Right lobe of liver (tissue), 6 donors: ENCODE data around the gene LRBA. TPM values are rescaled to one million over a fixed set of nuclear protein-coding genes. Genes with fewer than 3 reads are reported as not detected.
A peak's percentile ranks its signal among the peaks of the same experiment; 100 is the strongest.

Source experiments
- ATAC-seq, 4 donors: fragments of 200-7000 bp; cut with Tn5 transposase; one replicate each; pipeline ENCODE4 v1.9.1; 2020; ENCODE audit warnings: mild to moderate bottlenecking in 4 of 4, moderate library complexity in 4 of 4
- DNase-seq, 3 donors: peaks; one replicate each; pipeline ENCODE4 v3.0.0-alpha.2; 2020
- H3K27ac ChIP-seq, 3 donors: fragments of 200-600 bp; one replicate each; pipeline ENCODE4 v1.8.0; 2022
- H3K27me3 ChIP-seq, 2 donors: fragments of 200-600 bp; one replicate each; pipeline ENCODE4 v1.8.0; 2022
- H3K36me3 ChIP-seq, 4 donors: fragments of 200-600 bp; sonication (generic) in 1 of 4; one replicate each; pipeline versions ENCODE4 v1.5.1 to v1.8.0; 2017 to 2022; ENCODE audit warnings: control low read depth in 1 of 4
- H3K4me1 ChIP-seq, 4 donors: fragments of 200-600 bp; sonication (generic) in 1 of 4; one replicate each; pipeline versions ENCODE4 v1.5.1 to v1.8.0; 2017 to 2022; ENCODE audit warnings: control low read depth in 1 of 4
- H3K4me3 ChIP-seq, 3 donors: fragments of 200-600 bp; one replicate each; pipeline ENCODE4 v1.8.0; 2022
- H3K9me3 ChIP-seq, 4 donors: fragments of 200-600 bp; sonication (generic) in 1 of 4; one replicate each; pipeline versions ENCODE4 v1.5.1 to v1.8.0; 2017 to 2022; ENCODE audit warnings: control low read depth in 1 of 4
- CTCF ChIP-seq, 4 donors: fragments of 200-600 bp in 3 of 4; fragments of 450-650 bp in 1 of 4; IDR thresholded peaks; one replicate each; pipeline versions ENCODE4 v1.5.1 to v1.8.0; 2016 to 2022; ENCODE audit warnings: antibody characterized with exemption in 4 of 4, mild to moderate bottlenecking in 2 of 4
- POLR2A ChIP-seq: fragments of 450-650 bp; IDR thresholded peaks from one replicate; pipeline ENCODE4 v1.6.1; 2017; ENCODE audit warnings: antibody characterized with exemption, mild to moderate bottlenecking
- WGBS: methylation state at CpG from one replicate; pipeline ENCODE4 v1.1.6; 2018; ENCODE audit warnings: low coverage, low lambda C conversion rate; ENCODE audit not compliant: insufficient coverage; ENCODE audit errors: missing lambda C conversion rate; 5-methylcytosine and 5-hydroxymethylcytosine counted together
- intact Hi-C, 2 donors: fragments of 100-400 bp; cut with DNase I; formaldehyde crosslinking; loops; one replicate each; pipeline versions ENCODE4 v1.11.2 to v1.14.1; 2022
- total RNA-seq, 6 experiments: library from RNA; depleted of rRNA in 2 of 6; stranded (reverse); fragments of >200 nt in 2 of 6; fragmentation: NEBNext Ultra II Directional in 3 of 6; extraction: Animal tissue kit (Norgen Biotek cat#: 25700) in 3 of 6; gene quantifications; one replicate each; pipeline versions ENCODE4 v1.1.0 to v1.2.4, GENCODE V29; 2016 to 2023
- donor health status: DM: no; HTN: yes; CAD: no.
- donor health status: DM: no; HTN: no; CAD: no.
- donor health status: DM: no; HTN: no; CAD: no.
- donor health status: DM: no; HTN: yes; CAD: no.
- donor health status: DM: no; HTN: yes; CAD: no.

Gene LRBA
- total RNA-seq, 6 experiments from 2014 or later = 18.9 to 48.1 (median 24.5) TPM

- Histone ChIP-seq H3K36me3 (no peaks in the 10 kb centered on the region), H3K9me3 (no peaks in the 10 kb centered on the region), H3K4me1 (no peaks in the 10 kb centered on the region), H3K4me3 (no peak overlapping the region), H3K27me3 (no peaks in the 10 kb centered on the region), H3K27ac (no peak overlapping the region)
- intact Hi-C loops = no loop called here
- 92% methylated on average over 1 of the region's 1 CpG for WGBS
- TF ChIP-seq CTCF (IDR thresholded peaks at IDR 0.05) (no peak), POLR2A (no peak)
- no peak for DNase-seq
- ATAC-seq = no peak
These were observed 128.5 kb downstream of the LRBA start for GRCh38 chr4:150886597-150886996.

GRCh38 chr4:150884625-150885024, 130.5 kb downstream of the LRBA start:
- intact Hi-C loops = no loop called here
- no peak overlapping the region for H3K4me3 ChIP-seq
- H3K36me3 ChIP-seq = peaks cover 0 to 3% (median 0%) of the 10 kb centered on the region in 4 donors
- no peak for TF ChIP-seq CTCF (IDR thresholded peaks at IDR 0.05)
- no peak for TF ChIP-seq POLR2A
- H3K27ac ChIP-seq = no peak overlapping the region
- WGBS = 100% methylated on average over 1 of the region's 1 CpG
- H3K27me3 ChIP-seq = no peaks in the 10 kb centered on the region
- DNase-seq (no peak), ATAC-seq (no peak)
- no peaks in the 10 kb centered on the region for H3K9me3 ChIP-seq
- H3K4me1 ChIP-seq = no peaks in the 10 kb centered on the region

GRCh38 chr4:150875367-150875766, 139.7 kb downstream of the LRBA start:
- no peak for DNase-seq
- WGBS = 100% methylated on average over 1 of the region's 1 CpG
- ATAC-seq = no peak

GRCh38 chr4:150874338-150875226, 140.5 kb downstream of the LRBA start:
- no peaks in the 10 kb centered on the region for H3K9me3 ChIP-seq
- DNase-seq = peak; percentile 22 to 79 (median 67)
- H3K4me1 ChIP-seq = no peaks in the 10 kb centered on the region
- H3K27me3 ChIP-seq = no peaks in the 10 kb centered on the region
- no peak overlapping the region for H3K4me3 ChIP-seq
- no peaks in the 10 kb centered on the region for H3K36me3 ChIP-seq
- peak; percentile 56 to 98 (median 70) for ATAC-seq
- intact Hi-C loops = no loop called here
- WGBS = no CpG with 5 or more reads among the region's 6 CpGs
- H3K27ac ChIP-seq = no peak overlapping the region
- TF ChIP-seq CTCF (IDR thresholded peaks at IDR 0.05) = no peak
- no peak for TF ChIP-seq POLR2A

More at GRCh38 chr4:150875367-150875766, 139.7 kb downstream of the LRBA start:
- H3K27ac ChIP-seq = no peak overlapping the region
- intact Hi-C loops = no loop called here
- peaks cover 0 to 3% (median 0%) of the 10 kb centered on the region in 4 donors for H3K36me3 ChIP-seq
- H3K4me1 ChIP-seq = no peaks in the 10 kb centered on the region
- H3K9me3 ChIP-seq = no peaks in the 10 kb centered on the region
- H3K27me3 ChIP-seq = no peaks in the 10 kb centered on the region
- no peak overlapping the region for H3K4me3 ChIP-seq
- no peak for TF ChIP-seq CTCF (IDR thresholded peaks at IDR 0.05)
- TF ChIP-seq POLR2A = no peak
